NCI-H510A (cell line): ENCODE data around the gene ATP1A2.

Experiments
- DNase-seq: peaks from one replicate; lab custom pipeline; 2025; lab: John Stamatoyannopoulos, UW

The ATP1A2 gene

DNA sequence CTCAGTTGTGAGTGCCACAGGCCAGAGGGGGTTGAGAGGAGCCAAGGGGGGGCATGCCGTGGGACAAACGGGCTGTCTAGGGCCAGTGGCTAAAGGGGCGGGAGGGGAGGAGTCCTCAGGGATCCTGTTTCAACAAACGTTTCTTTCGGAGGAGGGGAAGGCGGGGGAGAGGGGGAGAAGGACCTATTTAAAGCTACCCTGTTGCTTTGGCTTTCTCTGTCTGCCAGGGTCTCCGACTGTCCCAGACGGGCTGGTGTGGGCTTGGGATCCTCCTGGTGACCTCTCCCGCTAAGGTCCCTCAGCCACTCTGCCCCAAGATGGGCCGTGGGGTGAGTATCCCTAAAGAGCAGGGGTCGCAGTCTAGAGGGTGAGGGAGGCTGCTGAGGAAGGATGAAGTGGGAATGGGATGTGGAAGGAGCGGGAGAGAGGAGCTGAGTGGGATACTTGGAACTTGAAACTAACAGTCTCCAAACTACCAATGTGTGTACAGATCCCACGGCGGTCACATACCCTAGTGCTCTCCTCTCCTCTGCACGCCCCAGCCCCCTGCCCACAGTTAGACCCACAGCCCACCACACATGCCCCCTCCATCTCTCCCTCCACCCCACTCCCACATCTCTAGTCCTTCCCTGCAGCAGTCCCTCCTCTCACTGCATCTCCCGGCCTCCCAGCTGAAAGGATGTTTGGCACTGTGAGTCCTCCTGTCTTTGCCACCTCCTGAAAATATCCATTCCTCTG, at the start of gene ATP1A2:
Gene ATP1A2 (plus strand): TSS at position 215 of the 738 bp plus-strand sequence. CDS start 103 bp downstream, at position 318.
- no peak for DNase-seq

DNA sequence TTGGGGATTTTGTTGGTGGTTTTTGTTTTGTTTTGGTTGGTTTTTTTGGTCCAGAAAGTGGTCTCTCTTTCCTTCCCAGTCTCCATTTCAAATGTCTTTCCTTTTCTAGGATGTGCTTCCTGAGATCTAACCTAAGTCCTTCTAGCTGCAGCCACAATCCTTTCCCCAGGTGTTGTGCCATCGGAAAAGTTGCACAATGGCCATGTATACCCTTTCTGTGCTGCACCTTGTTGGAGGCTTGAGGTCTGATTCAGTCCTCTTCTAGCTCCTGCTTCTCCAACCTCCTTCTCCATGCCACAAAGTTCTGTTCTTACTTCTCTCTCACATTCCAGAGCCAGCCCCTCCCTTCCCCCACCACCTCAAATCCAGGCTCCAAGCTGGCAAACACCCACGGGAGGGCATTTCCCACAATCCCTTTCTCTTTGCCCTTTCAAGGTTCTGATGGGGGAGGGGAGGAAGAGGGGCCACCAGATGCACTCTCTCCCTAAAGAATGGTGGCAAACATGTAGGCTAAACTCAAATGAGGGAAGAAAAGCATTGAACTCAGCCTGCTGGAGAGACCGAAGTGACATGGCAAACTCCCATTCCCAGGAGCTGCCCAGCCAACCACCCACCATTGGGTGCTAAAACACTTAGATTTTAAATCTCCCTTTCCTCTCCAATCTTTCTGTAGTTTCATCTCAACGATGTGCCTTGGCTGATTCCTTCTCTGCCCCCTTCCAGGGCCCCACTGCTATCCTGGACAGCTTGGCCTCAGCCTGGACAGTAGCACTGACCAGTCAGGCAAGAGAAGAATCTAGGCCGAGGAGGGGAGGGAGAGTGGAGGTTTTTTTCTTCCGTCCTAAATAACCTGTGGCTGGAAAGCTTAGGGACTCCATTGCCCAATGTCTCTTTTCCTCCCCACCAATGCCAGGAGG, 48.5 kb upstream of the ATP1A2 start:
- no peak for DNase-seq

DNA sequence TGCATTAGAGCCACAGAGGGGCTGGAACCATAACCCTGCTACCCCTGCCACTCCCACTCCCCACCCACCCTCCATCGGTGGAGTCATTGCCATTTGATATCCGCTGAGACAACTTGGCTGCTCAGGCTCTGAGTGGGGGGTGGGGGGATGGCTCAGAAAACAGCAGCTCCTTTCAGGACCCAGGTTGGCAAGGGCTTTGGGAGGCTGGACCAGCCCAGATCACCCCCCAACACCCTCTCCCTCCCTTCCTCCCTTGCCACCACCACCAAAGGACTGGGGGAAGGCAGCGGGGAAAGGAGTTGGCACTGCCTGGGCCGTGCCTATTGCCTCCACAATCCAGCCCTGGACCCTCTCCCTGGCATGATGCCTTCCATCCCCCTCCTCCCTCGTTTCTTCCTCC, 47.3 kb upstream of the ATP1A2 start:
- no peak for DNase-seq

DNA sequence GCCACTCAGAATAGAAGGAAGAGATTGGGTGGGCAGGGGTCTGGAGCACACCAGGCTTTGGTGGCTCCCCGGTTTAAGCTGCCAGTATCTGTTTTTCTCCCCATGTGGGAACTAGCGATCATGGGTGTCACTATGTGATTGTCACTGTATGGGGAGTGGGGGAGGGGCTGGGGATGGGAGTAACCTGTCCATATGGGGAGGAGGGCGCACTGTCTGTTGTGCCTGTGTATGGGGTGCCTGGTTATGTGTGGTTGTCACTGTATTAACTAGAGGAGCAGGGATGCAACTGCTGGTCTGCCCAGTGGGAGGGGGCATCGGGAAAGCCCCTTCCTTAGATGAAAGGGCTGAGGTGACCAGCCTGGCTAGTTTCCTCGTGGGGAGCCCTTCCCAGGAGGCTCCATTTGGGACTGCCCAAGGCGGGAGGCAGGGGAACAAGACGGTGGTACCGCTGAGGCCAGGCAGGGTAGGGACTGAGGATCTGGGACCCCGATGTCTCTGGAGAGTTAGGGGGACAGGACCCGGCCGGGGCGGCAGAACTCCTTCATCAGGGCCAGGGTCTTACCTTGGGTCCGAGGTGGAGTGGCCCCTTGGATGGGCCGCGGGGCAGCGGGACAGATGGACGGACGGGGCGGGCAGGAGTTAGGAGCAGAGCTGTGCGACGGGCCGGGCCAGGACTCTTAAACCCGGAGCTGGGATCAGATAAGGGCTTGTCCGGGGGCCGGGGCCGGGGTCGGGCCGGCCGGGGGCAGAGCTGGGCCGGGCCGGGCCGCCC, 45.9 kb upstream of the ATP1A2 start, which contains the start of gene KCNJ10:
Gene KCNJ10 (minus strand): TSS at position 701 of the 772 bp plus-strand sequence. CDS start 27,628 bp downstream, outside the sequence.
- no peak for DNase-seq

DNA sequence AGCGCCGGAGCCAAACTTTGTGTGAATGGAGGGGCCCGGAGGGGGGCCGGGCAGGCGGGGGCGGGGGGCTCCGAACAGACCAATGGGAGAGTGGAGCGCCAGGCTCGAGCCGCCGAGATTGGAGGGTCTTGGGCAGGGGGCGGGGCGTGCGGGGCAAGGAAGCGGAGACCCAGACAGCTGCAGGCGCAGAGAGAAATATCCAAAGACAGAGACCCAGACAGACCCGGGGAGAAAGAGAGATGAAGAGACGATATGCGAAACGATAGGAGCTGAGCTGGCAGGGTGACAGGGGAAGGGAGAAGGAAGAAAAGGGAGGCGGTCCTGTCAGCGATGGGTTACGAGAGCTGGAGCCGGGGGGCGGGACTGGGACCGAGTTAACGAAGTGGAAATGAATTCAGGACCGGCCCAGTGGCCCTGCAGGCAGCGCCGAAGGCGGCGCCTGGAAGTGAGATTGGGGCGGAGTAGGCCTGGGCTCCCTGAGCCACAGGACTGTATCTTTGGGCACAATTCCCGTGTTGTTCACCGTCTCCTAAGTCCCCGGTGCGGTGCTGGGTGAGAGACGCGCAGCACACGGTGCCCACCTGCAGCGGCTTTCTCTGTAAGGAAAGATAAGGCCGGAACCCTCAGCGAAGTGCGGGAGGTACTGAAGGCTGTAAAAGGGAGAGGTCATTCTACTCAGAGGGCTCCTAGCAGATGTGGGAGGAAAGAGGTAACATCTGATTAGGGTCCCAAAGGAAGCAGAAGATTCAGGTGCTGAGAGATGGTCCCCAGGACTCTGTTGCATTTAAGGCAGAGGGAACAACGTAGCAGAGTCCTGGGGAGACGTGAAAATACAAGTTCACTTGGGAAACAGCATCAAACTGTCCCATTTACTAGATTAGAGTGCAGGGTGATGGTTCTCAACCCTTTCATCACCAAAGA, 45.1 kb upstream of the ATP1A2 start:
- peak; percentile 77 for DNase-seq

DNA sequence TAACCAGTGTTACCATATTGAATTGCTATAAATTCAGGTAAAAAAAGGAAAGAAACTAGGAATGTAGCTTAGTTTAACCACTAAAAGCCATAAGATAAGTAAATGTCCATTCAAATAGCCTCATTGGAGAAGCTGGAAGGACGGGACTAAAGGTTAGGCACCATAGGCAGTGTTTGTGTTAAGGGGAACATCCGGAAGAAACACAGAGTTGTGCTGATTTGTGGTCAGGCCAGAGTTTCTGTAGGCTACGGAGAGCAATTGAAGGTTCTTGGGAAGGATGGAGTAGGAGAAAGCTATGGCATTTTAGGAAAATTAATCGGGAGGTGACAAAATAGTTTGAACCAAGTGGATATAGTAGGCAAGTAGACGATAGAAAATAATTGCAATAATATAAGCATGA, 44.3 kb upstream of the ATP1A2 start:
- no peak for DNase-seq

DNA sequence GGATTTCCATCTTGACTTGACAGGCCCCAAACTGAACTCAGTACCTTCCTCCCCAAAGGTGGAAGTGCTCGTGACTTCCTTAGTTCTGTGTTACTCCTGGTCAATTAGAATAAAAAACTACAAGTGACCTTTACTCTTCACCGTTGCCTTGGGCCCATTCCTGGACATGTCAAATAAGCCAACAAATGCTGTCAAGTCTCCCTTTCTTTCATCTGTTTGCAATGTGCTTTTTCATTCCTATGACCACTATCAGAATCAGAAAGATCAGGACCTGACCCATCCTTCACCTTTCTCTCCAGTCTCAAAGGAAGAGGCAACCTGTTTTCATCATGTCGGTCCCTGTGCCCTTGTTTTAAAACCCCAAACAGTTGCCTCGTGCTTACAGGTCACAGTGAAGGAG, 40.7 kb upstream of the ATP1A2 start:
- DNase-seq = no peak

DNA sequence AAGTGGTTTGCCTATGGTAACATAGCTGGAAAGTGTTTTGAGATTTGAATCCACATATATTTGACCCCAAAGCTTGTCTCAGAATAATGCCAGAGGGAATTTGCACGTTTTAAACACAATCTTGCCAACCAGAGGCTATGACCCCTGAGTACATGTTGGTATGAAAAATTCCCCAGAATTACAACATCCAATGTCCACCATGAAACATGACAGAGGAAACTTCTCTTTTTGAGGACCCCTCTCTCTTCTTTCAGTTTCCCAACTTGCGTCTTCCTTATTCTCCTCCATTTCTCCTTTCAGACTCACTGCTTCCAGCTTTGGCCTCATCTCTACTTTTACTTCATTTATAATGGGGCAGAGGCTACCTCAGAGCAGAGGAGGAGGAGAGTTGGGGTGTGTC, 39.7 kb upstream of the ATP1A2 start:
- no peak for DNase-seq

DNA sequence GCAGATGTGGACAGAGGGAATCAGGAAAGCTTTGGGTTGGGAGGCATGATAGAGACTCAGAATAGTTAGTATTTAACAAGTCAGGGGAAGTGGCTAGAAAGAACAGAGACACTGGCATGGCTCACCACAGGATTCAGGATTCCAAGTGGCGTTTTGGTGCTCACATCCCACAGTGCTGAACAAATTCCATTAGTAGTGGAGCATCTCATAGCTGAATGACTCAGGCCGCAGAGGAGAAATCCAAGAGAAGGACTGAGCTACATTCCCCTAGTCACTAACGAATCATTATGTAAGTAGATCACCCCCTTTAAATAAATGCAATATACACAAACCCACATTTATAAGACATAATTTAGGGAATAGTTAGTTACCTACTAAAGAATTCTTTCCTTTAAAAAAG, 39.3 kb upstream of the ATP1A2 start:
- DNase-seq = no peak

DNA sequence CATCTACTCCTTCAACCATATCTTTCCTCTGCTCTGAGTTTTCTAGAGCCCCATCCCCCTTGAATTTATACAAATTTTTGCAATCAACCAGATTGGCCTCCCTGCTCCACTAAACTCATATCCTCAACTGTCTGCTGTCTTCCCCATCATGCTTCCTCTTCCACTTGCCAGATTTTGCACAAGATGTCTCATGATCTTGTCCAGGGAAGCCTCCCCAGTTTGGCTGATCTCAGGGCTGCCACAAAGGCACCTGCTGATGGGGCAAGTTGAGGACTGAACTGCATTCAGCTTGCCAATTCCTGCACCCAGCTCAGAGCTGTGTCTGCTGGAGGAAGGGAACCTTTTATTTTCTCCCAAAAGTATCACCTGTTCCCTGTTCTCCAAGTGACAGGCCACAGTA, 38.1 kb upstream of the ATP1A2 start:
- no peak for DNase-seq

DNA sequence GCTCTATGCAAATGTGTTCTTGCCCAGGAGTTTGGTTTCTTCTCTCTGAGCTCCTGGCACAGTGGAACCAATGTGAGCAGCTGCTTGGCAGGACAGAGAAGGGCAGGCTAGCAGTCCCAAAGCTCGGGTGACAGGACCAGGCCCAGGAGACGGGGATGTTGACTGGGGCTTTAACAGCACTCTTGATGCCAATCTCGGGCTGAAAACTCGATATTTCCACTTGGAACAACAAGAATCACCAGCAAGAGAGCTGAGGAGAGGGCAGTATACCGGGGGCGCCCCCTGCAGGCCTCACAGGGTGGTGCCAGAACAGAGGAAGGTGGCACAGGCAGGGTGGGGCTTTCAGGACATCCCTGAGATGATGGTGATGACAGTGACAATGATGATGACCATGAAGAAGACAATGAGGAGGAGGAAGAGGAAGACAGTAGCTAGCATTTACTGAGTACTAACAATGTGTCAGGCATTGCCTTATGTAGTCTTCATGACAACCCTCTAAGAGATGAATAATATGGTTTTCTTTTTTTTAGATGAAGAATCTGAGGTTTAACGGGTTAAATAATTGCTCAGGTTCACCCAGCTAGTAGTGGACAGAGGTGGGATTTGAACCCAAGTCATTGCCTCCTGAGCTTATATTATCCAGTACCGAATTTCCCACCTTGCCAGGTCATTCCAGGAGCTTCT, 36.9 kb upstream of the ATP1A2 start:
- no peak for DNase-seq

DNA sequence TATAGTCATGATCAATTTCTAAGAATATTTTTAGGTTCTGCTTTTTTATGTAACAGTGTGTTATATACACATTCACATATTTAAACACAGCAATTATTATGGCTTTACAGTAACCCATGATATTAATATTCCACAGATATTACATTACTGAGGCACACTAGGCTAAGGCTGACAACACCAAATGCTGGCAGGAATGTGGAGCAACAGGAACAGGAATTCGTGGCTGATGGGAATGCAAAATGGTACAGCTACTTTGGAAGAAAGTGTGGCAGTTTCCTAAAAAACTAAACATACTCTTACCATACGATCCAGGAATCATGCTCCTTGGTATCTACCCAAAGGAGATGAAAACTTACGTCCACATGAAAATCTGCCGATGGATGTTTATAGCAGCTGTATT, 36.1 kb upstream of the ATP1A2 start:
- no peak for DNase-seq

DNA sequence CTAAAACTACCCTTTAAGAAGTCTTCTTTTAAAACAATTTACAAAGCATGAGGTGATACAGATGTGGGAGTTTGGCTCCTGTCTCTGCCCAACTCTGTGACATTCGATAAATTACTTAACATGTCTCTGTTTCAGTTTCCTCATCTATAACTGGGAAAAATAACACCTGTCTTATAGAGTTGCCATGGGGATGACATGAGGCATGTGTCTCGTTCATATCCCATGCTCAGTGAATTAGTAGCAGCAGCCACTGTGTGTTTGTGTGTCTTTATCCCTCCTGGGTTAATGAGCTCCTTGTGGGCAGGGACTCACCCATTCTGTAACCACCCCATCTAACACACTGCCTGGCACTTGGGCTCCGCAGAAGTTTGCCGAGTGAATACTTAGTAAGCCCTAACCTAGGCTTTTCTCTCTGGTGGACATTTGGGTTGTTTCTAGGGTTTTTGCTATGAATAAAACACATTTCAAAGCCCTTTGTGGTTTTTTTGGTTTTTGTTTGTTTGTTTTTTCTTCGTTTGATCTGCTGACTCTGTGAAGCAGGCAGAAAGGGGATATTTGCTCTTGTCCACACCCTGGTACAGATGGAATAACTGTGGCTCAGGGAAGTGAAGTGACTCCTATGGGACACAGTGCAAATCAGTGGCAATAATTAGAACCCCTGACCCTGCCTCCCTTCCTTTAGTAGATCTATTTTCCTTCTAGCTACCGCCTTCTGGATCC, 35.0 kb upstream of the ATP1A2 start:
- no peak for DNase-seq

DNA sequence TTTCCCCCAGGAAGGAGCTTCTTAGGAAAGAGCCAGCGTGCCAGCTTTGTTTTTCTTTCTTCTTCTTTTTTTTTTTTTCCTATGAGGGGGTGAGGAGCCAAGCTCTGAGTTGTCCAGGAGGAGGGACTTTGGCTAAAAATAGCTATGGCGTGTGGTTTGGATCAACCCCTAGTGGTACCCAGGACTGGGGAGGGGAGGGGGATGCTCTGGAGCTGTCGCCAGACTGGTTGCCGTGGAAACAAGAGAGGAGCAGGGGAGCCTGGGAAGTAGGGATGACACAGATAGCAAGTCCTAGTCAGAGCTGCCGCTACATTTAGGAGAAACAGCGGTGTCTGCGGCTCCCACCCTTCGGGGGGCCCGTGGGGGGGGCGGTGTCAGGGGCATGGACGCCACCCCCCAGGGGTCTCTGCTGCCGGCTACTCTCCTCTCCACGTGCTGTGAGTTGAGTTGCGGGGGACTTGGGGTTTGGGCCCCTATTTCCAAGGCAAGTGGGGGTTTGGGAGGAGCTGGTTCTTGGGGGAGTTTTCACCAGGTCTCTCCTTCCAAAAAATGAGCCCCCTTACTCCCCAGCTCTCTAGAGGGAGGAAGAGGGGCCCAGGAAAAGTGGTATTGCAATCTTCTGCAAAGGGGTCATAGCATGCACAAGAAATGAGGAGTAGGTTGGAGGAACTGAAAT, 34.2 kb upstream of the ATP1A2 start, which contains the start of gene KCNJ9:
Gene KCNJ9 (plus strand): TSS at position 278 of the 676 bp plus-strand sequence. CDS start 2,493 bp downstream, outside the sequence.
- DNase-seq = no peak

DNA sequence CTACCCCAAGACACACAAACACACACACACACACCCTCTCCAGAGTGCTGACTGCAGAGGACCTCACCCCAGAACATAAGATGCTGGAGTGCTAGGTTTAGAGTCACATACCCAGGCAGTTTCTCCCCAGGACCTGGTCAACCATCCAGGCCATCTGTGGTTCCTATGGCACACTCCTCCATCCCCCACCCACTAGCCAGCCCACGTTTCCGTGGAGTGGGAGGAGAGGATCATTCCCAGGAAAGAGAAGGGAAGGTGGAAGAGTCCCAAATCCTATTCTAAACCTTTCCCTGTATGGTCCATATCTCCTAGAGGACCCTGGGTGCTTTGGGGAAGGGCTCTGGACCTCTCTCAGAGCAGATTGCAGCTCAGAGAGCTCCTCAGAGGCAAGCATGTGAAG, 33.1 kb upstream of the ATP1A2 start:
- DNase-seq = no peak

DNA sequence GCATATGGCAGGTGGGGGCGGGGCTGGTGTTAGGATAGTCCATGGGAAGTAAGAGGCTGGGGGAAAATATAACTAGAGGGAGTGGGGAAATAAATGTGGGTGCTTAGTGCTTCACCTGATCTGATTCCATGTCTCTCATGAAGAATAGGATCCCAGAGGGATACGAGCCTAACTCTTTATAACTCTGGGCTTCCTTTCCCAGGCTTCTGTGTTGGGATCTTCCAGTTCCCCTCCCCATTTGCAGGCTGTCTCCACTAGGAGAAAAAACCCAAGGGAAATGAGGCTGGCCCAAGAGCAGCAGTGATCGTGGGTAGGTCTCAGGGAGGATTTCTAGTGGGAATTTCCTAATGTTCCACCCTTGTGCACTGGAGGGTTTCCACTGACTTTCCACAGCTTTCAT, 32.6 kb upstream of the ATP1A2 start:
- DNase-seq = no peak

DNA sequence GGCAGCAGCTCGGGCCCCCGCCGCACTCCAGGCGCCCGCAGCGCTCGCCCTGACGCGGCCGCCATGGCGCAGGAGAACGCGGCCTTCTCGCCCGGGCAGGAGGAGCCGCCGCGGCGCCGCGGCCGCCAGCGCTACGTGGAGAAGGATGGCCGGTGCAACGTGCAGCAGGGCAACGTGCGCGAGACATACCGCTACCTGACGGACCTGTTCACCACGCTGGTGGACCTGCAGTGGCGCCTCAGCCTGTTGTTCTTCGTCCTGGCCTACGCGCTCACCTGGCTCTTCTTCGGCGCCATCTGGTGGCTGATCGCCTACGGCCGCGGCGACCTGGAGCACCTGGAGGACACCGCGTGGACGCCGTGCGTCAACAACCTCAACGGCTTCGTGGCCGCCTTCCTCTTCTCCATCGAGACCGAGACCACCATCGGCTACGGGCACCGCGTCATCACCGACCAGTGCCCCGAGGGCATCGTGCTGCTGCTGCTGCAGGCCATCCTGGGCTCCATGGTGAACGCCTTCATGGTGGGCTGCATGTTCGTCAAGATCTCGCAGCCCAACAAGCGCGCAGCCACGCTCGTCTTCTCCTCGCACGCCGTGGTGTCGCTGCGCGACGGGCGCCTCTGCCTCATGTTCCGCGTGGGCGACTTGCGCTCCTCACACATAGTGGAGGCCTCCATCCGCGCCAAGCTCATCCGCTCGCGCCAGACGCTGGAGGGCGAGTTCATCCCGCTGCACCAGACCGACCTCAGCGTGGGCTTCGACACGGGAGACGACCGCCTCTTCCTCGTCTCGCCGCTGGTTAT, 31.4 kb upstream of the ATP1A2 start:
- DNase-seq = peak; percentile 81

DNA sequence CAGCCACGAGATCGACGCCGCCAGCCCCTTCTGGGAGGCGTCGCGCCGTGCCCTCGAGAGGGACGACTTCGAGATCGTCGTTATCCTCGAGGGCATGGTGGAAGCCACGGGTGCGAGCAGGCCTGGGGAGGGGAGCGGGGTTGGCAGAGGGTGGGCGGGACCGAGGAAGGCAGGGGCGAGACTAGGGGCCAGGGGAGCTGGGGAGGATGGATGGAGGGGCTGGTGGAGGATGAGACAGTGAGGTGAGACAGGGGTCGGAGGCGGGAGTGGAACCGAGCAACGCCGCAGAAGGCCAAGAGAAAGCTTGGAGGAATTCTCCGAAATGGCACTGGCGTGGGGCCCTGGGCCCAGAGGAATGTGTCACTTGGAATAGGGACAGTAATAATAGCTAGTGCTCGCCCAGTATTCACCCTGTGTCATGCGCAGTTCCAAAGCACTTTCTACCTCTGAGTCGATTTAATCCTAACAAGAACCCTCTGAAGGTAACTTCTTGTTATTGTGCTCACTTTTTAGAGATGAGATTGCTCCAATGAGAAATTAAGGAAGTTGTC, 30.7 kb upstream of the ATP1A2 start:
- DNase-seq = no peak
